Nephron progenitor cell (in vitro differentiated cells): ENCODE results near the gene MAGEF1.
A peak's percentile ranks its signal among the peaks of the same experiment; 100 is the strongest.

ENCODE experiments used
- DNase-seq: peaks from one replicate; pipeline ENCODE4 v3.0.0; 2021
- H3K27ac Mint-ChIP-seq: 2 replicates; pipeline ENCODE4 v1.8.0; 2021; ENCODE audit warnings: mild to moderate bottlenecking, moderate library complexity, mixed read lengths
- H3K27me3 Mint-ChIP-seq: 2 replicates; pipeline ENCODE4 v1.8.0; 2021; ENCODE audit warnings: mild to moderate bottlenecking, low read depth, mixed read lengths; ENCODE audit not compliant: poor library complexity
- H3K36me3 Mint-ChIP-seq: 2 replicates; pipeline ENCODE4 v1.8.0; 2021; ENCODE audit warnings: low read depth, mixed read lengths
- H3K4me1 Mint-ChIP-seq: 2 replicates; pipeline ENCODE4 v1.8.0; 2021; ENCODE audit warnings: mixed read lengths
- H3K4me3 Mint-ChIP-seq: 2 replicates; pipeline ENCODE4 v1.8.0; 2021; ENCODE audit warnings: mild to moderate bottlenecking, moderate library complexity, mixed read lengths
- H3K9me3 Mint-ChIP-seq: 2 replicates; pipeline ENCODE4 v1.8.0; 2021; ENCODE audit warnings: mild to moderate bottlenecking, moderate library complexity, mixed read lengths
- TF ChIP-seq, protein P1 (sequence below): fragments of 200-600 bp; sonication (generic); IDR thresholded peaks from 2 replicates; pipeline ENCODE4 v1.5.0; 2021; ENCODE audit warnings: antibody characterized with exemption

Gene MAGEF1

DNA sequence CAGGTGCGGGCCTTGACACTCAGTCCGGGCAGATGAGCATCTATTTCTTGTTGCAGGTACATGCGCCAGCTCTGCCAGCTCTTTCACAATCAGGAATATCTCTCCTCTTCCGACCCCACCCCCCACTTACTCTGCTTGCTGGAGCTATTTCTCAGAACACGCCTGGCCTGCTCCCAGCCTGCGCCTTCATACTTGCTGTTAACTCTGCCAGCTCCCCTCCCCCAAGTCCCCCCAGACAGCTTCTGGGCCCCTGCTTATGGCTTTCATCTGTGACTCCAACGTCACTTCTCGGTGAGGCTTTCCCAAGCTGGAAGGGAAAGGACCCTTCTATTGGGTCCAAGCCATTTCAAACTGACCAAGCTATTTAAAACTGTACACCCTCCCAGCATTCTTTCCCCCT, 15.2 kb downstream of the MAGEF1 start:
- TF ChIP-seq, protein P1, sequence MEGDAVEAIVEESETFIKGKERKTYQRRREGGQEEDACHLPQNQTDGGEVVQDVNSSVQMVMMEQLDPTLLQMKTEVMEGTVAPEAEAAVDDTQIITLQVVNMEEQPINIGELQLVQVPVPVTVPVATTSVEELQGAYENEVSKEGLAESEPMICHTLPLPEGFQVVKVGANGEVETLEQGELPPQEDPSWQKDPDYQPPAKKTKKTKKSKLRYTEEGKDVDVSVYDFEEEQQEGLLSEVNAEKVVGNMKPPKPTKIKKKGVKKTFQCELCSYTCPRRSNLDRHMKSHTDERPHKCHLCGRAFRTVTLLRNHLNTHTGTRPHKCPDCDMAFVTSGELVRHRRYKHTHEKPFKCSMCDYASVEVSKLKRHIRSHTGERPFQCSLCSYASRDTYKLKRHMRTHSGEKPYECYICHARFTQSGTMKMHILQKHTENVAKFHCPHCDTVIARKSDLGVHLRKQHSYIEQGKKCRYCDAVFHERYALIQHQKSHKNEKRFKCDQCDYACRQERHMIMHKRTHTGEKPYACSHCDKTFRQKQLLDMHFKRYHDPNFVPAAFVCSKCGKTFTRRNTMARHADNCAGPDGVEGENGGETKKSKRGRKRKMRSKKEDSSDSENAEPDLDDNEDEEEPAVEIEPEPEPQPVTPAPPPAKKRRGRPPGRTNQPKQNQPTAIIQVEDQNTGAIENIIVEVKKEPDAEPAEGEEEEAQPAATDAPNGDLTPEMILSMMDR, result no peak
- peaks cover 19% of the 10 kb centered on the region for H3K27me3 Mint-ChIP-seq
- H3K27ac Mint-ChIP-seq, result no peak overlapping the region
- H3K9me3 Mint-ChIP-seq, result peaks cover 22% of the 10 kb centered on the region
- no peak for DNase-seq
- peaks cover 74% of the 10 kb centered on the region for H3K4me1 Mint-ChIP-seq
- H3K36me3 Mint-ChIP-seq, result peaks cover 24% of the 10 kb centered on the region
- no peak overlapping the region for H3K4me3 Mint-ChIP-seq

DNA sequence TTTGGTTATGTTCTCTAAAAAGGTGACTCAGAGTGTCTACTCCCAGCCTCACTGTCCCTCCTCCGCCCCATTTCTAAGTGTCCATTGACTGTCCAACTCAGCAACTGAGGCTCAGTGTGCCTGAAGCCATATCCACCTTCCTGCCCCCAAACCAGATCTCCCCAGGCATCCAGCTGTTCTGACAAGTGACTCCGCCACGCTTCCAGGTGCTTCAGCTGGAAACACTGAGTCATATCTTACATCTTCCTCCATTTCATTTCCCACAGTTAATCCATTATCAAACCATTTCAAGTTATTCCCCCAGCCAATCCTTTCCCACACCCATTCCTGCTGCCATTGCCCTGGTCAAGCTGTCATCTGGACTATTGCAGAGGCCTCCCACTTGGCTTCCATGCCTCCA, 17.1 kb downstream of the MAGEF1 start:
- Mint-ChIP-seq H3K9me3 (peaks cover 5% of the 10 kb centered on the region), H3K27me3 (peaks cover 19% of the 10 kb centered on the region), H3K36me3 (peaks cover 11% of the 10 kb centered on the region), H3K27ac (no peak overlapping the region), H3K4me1 (peaks cover 91% of the 10 kb centered on the region), H3K4me3 (peak overlapping the region; percentile 0)
- no peak for DNase-seq
- TF ChIP-seq, protein P1, result no peak

DNA sequence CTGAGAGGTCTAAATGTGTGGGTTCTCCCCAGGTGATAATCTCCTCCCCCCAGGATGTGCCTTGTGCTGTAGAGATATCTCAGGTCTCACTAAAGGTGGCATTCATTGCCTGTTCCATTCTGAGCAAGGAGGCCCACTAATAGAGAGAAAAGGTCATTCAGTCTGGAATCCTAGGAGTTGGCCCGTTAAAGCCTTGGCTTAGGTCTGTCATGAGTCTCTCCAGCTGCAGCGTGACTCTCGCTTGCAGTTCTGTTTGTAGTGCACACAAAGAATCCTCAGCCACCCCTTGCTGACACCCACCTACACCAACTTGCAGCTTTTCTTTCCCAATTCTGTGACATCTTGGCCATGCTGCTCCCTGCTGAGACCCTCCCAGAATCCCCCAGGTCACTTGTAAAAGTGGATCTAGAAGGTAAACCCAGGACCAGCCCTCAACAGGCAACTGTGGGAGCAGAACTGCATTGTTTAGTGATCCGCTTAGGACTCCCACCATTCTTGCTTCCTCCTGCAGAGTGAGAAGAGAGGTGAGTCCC, 17.7 kb downstream of the MAGEF1 start:
- peaks cover 94% of the 10 kb centered on the region for H3K4me1 Mint-ChIP-seq
- TF ChIP-seq, protein P1, result no peak
- peaks cover 6% of the 10 kb centered on the region for H3K36me3 Mint-ChIP-seq
- peak overlapping the region; percentile 0 for H3K4me3 Mint-ChIP-seq
- H3K9me3 Mint-ChIP-seq, result peaks cover 3% of the 10 kb centered on the region
- peaks cover 19% of the 10 kb centered on the region for H3K27me3 Mint-ChIP-seq
- no peak for DNase-seq
- H3K27ac Mint-ChIP-seq, result no peak overlapping the region

DNA sequence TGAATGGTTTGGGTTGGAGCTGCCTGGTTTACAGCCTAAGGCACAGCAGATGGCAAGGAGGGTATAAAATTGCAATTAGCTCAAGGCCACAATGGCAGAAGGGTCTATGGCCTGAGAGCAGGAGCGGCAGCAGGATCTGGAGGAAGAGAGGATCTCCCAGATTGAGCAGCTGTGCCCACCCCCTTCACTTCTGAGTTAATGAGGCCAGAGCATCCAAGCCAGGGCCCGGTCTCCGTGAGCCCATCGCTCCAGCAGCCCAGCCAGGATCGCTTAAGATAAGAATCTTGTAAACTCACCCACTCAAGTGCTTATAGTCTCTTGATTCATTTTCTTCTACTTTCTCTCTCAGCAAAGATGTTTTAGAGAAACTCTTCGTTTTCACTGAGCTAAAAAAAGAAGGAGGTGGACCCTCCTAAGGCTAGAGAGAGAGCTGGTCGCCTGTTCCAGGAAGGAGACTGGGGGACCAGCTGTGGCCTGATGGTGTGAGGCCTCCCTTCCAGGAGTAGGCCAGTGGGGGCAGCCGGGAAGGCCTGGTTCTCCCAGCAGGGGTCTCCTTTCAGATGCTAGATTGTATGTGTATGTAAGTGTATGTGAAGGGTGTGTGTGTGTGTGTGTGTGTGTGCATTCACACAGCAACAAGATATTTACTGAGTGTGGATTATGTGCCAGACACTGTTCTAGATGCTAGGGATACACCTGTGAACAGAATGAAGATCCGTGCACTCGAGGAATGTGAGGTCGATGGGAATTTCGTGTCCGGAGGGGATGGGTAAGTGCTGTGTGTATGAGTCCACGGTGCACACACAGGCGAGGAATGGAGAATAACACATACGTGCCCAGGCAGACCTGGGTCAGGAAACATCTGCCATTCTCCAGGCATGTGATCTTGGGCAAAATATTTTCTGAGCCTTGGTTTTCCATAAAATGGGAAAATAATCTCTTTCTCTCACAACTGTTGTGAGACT, 18.6 kb downstream of the MAGEF1 start:
- H3K27ac Mint-ChIP-seq, result peak overlapping the region; percentile 94
- peaks cover 96% of the 10 kb centered on the region for H3K4me1 Mint-ChIP-seq
- H3K27me3 Mint-ChIP-seq, result peaks cover 23% of the 10 kb centered on the region

DNA sequence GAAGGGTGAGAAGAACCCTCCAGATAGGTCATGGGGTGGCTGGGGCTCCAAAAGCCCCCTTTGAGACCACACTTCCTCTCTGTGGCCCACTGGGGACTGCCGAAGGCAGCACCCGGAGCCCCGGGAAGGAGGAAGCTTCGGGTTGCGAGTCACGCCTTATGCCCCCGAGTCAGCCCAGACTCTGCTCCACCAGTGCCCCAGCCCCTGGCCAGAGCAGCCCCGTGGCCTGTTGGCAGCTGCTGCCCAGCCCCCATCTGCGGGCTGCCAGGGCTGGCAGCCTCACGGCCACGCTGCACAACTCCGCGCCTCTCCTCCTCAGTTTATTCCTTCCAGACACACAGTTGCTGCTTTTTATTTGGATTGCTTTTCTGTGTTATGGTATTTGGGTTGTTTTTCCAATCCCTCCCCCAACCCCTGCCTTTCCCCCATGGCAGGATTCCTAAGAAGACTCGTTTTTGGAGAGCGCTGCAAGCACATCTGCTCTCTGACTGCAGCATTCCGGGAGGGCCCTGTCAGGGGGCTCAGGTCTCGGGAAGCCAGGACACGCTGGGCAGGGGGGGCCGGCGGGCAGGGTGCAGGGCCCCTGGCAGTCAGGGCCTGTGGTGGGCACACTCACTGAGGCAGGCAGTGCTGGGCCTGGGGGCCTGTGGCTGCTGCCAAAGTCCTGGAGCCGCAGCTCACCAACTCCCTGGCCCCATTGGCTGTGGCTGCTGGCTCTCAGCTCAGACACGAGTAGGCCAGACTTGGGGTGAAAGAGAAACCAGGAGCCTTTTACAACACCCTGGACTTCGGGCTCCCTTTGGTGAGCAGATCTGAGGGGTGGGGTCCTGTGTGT, 20.2 kb downstream of the MAGEF1 start:
- peak overlapping the region; percentile 95 for H3K27ac Mint-ChIP-seq
- no peaks in the 10 kb centered on the region for H3K36me3 Mint-ChIP-seq
- TF ChIP-seq, protein P1, result no peak
- peaks cover 97% of the 10 kb centered on the region for H3K4me1 Mint-ChIP-seq
- no peaks in the 10 kb centered on the region for H3K9me3 Mint-ChIP-seq
- H3K27me3 Mint-ChIP-seq, result peaks cover 23% of the 10 kb centered on the region
- DNase-seq, result peak; percentile 28
- peak overlapping the region; percentile 42 for H3K4me3 Mint-ChIP-seq

More for the DNA sequence above, 18.6 kb downstream of the MAGEF1 start:
- Mint-ChIP-seq H3K4me3 (no peak overlapping the region), H3K36me3 (no peaks in the 10 kb centered on the region), H3K9me3 (no peaks in the 10 kb centered on the region)
- no peak for DNase-seq
- TF ChIP-seq, protein P1, result no peak
